Testis (tissue), 3 donors: Measurements from ENCODE around the gene OR5C1. TPM values are rescaled to one million over a fixed set of nuclear protein-coding genes. Genes with fewer than 3 reads are reported as not detected.

ENCODE experiments used
- DNase-seq: peaks from one replicate; pipeline ENCODE4 v3.0.0-alpha.2; 2019
- H3K27ac ChIP-seq, 2 donors: fragments of 200-600 bp; sonication (generic); one replicate each; pipeline ENCODE4 v1.5.1; 2019
- H3K27me3 ChIP-seq: fragments of 200-600 bp; sonication (generic); one replicate; pipeline ENCODE4 v1.5.1; 2019
- H3K36me3 ChIP-seq: fragments of 200-600 bp; sonication (generic); one replicate; pipeline ENCODE4 v1.5.1; 2017; ENCODE audit warnings: low read depth; ENCODE audit errors: missing control alignments
- H3K4me1 ChIP-seq: fragments of 200-600 bp; sonication (generic); one replicate; pipeline ENCODE4 v1.5.1; 2019
- H3K4me3 ChIP-seq, 2 donors: fragments of 200-600 bp; sonication (generic); one replicate each; pipeline ENCODE4 v1.5.1; 2017 to 2019
- H3K9me3 ChIP-seq: fragments of 200-600 bp; sonication (generic); one replicate; pipeline ENCODE4 v1.5.1; 2017
- CTCF ChIP-seq, 3 experiments: fragments of 450-650 bp in 2 of 3; fragments of 200-600 bp in 1 of 3; sonication (generic) in 1 of 3; IDR thresholded peaks; one replicate each; pipeline ENCODE4 v1.5.1; 2016 to 2019; ENCODE audit warnings: antibody characterized with exemption in 3 of 3, mild to moderate bottlenecking in 2 of 3, moderate library complexity in 1 of 3
- POLR2A ChIP-seq: fragments of 450-650 bp; IDR thresholded peaks from one replicate; pipeline ENCODE4 v1.6.1; 2017; ENCODE audit warnings: antibody characterized with exemption, mild to moderate bottlenecking, moderate library complexity
- WGBS, 2 donors: methylation state at CpG; one replicate each; pipeline ENCODE4 v1.1.5; 2018; 5-methylcytosine and 5-hydroxymethylcytosine counted together
- intact Hi-C: fragments of 100-400 bp; cut with DNase I; formaldehyde crosslinking; loops from one replicate; pipeline ENCODE4 v1.15.1; 2023; ENCODE audit warnings: low total_unique reads
- polyA plus RNA-seq: library from polyadenylated mRNA; stranded (reverse); fragments of 350-450 nt; fragmentation: Illumina TruSeq; extraction: RNeasy Lipid Tissue Mini Kit (QIAGEN cat#74804); gene quantifications from one replicate; pipeline ENCODE4 v1.2.3, GENCODE V29; 2014; ENCODE audit warnings: low read depth, low replicate concordance; ENCODE audit not compliant: insufficient read depth
- total RNA-seq, 2 donors: library from RNA; depleted of rRNA; stranded (reverse); fragments of >200 nt; gene quantifications; one replicate each; pipeline ENCODE4 v1.2.3, GENCODE V29; 2016

OR5C1 gene
- total and polyA plus RNA-seq, 3 donors from 2014 or later, result not detected

DNA sequence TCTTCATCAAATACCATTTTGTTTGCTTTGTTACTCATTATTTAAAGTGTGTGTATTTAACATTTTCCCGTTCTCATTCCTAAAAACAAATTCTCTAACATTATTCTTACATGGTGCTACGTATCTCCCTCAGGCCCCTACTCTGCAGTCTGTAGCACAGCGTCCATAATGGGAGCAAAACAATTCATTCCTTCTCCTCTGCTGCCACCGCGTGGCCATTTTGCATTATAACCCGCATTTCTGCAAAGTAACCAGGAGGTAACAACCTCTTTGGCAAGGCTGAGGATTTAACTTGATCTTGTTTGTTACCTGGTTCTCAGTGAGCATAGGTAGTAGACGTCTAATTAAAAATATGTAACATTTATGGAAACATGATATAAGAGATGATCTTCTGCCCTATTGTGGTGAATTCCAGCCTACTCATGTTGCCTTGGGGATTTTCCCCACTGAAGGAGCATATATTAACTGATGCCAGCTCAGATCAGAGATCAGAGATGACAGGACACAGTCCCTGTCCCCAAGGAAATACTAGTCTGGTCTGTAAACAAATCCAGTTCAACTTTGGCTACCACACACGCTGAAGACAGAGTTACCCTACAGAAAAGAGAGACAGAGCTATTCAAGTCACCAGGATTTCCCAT is 21.7 kb downstream of the OR5C1 start:
- DNase-seq, result peak; percentile 75
- no peaks in the 10 kb centered on the region for H3K36me3 ChIP-seq
- H3K4me1 ChIP-seq, result no peaks in the 10 kb centered on the region
- H3K27me3 ChIP-seq, result no peaks in the 10 kb centered on the region
- intact Hi-C loops, result loop anchor here (5.0 kb wide), 1 partner anchor 343 kb away; no protein-coding TSS in a partner anchor
- H3K4me3 ChIP-seq, result no peak overlapping the region
- H3K9me3 ChIP-seq, result no peaks in the 10 kb centered on the region
- TF ChIP-seq CTCF (IDR thresholded peaks at IDR 0.05), result peak; percentile 79 to 80 (median 79)
- no peak for TF ChIP-seq POLR2A
- H3K27ac ChIP-seq, result no peak overlapping the region
- WGBS, 2 donors, result 5 to 7% methylated on average over 8 of the region's 8 CpGs

DNA sequence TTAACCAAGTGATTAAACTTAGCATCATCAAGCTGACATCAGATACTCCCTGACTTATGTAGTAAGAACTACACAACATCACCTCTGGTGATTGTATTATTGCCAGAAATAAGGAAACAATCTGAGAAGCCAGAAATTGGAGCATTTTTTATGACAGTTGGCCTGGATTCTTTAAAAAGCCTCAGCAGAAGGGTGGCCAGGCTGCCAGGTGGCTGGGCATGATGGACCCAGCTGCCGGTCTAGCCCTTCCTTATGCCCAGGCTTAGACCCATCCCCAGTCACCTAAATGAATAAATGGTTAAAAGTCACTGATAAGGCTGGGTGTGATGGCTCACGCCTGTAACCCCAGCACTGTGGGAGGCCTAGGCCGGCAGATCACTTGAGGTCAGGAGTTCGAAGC is 24.0 kb downstream of the OR5C1 start:
- Histone ChIP-seq H3K4me1 (no peaks in the 10 kb centered on the region), H3K4me3 (no peak overlapping the region)
- intact Hi-C loops, result loop anchor here (5.0 kb wide), 1 partner anchor 345 kb away; no protein-coding TSS in a partner anchor

GRCh38 chr9:122814545-122814944 is 25.8 kb downstream of the OR5C1 start:
- Histone ChIP-seq H3K4me1 (no peaks in the 10 kb centered on the region), H3K27me3 (no peaks in the 10 kb centered on the region), H3K27ac (no peak overlapping the region), H3K4me3 (no peak overlapping the region), H3K9me3 (no peaks in the 10 kb centered on the region), H3K36me3 (no peaks in the 10 kb centered on the region)
- WGBS, 2 donors, result 76 to 78% methylated on average over 6 of the region's 6 CpGs
- no peak for TF ChIP-seq POLR2A
- TF ChIP-seq CTCF (IDR thresholded peaks at IDR 0.05), result no peak
- DNase-seq, result no peak
- intact Hi-C loops, result loop anchor here (5.0 kb wide), 1 partner anchor 347 kb away; no protein-coding TSS in a partner anchor

More for the DNA sequence above, 24.0 kb downstream of the OR5C1 start:
- Histone ChIP-seq H3K36me3 (no peaks in the 10 kb centered on the region), H3K27me3 (no peaks in the 10 kb centered on the region), H3K27ac (no peak overlapping the region), H3K9me3 (no peaks in the 10 kb centered on the region)
- 91 to 92% methylated on average over 4 of the region's 4 CpGs for WGBS, 2 donors
- DNase-seq, result no peak
- TF ChIP-seq POLR2A, result no peak
- no peak for TF ChIP-seq CTCF (IDR thresholded peaks at IDR 0.05)

GRCh38 chr9:122815544-122815943 is 26.8 kb downstream of the OR5C1 start:
- TF ChIP-seq CTCF (IDR thresholded peaks at IDR 0.05) (no peak), POLR2A (no peak)
- no peaks in the 10 kb centered on the region for H3K9me3 ChIP-seq
- H3K27me3 ChIP-seq, result no peaks in the 10 kb centered on the region
- intact Hi-C loops, result no loop called here
- no peaks in the 10 kb centered on the region for H3K36me3 ChIP-seq
- no peak for DNase-seq
- H3K4me1 ChIP-seq, result no peaks in the 10 kb centered on the region
- no peak overlapping the region for H3K27ac ChIP-seq
- no peak overlapping the region for H3K4me3 ChIP-seq
